ENCODE results near the gene FHOD3.

- TF ChIP-seq EZH2 (IDR thresholded peaks at IDR 0.05; ENCODE audit: low read length, unreplicated experiment) (no peak), CTCF (conservative IDR thresholded peaks at IDR 0.05; ENCODE audit: low read depth, low read length) (no peak), EZH2phosphoT487 (IDR thresholded peaks at IDR 0.05; ENCODE audit: borderline replicate concordance, low read length) (no peak)
Measured at GRCh38 chr18:36660311-36660710, 362.8 kb downstream of the FHOD3 start.
